ENCODE results near the gene CDH6.

DNA sequence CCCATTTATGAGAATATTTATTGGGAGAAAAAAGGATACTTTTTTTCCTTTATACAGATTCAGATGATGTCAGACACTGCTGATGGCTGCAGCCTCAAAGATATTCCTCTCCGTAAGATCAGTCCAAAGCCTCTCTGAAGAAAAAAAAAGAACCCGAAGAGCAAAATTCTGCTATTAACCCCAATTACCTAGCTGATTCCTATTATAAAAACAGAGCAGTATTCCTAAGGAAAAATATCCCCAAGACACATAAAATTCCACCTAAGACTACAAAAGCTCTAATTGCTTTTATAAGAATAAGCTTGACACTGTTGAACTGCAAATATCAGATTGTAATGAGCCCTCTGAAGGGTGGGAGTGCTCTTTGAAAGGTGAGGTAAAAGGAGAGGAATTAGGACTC lies 138.7 kb downstream of the CDH6 start:
- TF ChIP-seq POLR2A (IDR thresholded peaks at IDR 0.05; ENCODE audit: low read depth, low read length), result no peak
- TF ChIP-seq ZNF592 (IDR thresholded peaks at IDR 0.05), result no peak
- TF ChIP-seq, protein P1, sequence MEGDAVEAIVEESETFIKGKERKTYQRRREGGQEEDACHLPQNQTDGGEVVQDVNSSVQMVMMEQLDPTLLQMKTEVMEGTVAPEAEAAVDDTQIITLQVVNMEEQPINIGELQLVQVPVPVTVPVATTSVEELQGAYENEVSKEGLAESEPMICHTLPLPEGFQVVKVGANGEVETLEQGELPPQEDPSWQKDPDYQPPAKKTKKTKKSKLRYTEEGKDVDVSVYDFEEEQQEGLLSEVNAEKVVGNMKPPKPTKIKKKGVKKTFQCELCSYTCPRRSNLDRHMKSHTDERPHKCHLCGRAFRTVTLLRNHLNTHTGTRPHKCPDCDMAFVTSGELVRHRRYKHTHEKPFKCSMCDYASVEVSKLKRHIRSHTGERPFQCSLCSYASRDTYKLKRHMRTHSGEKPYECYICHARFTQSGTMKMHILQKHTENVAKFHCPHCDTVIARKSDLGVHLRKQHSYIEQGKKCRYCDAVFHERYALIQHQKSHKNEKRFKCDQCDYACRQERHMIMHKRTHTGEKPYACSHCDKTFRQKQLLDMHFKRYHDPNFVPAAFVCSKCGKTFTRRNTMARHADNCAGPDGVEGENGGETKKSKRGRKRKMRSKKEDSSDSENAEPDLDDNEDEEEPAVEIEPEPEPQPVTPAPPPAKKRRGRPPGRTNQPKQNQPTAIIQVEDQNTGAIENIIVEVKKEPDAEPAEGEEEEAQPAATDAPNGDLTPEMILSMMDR (IDR thresholded peaks at IDR 0.05 in 2 of 3, conservative IDR thresholded peaks at IDR 0.05 in 1 of 3; ENCODE audit: control insufficient read depth in 2 of 3, extremely low read depth in 1 of 3, insufficient read depth in 1 of 3, low read depth in 3 of 3, low read length in 3 of 3), result no peak
- TF ChIP-seq CBX5 (IDR thresholded peaks at IDR 0.05; ENCODE audit: low read depth), result no peak
- TF ChIP-seq, protein P2, sequence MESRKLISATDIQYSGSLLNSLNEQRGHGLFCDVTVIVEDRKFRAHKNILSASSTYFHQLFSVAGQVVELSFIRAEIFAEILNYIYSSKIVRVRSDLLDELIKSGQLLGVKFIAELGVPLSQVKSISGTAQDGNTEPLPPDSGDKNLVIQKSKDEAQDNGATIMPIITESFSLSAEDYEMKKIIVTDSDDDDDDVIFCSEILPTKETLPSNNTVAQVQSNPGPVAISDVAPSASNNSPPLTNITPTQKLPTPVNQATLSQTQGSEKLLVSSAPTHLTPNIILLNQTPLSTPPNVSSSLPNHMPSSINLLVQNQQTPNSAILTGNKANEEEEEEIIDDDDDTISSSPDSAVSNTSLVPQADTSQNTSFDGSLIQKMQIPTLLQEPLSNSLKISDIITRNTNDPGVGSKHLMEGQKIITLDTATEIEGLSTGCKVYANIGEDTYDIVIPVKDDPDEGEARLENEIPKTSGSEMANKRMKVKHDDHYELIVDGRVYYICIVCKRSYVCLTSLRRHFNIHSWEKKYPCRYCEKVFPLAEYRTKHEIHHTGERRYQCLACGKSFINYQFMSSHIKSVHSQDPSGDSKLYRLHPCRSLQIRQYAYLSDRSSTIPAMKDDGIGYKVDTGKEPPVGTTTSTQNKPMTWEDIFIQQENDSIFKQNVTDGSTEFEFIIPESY (IDR thresholded peaks at IDR 0.05), result no peak
